Large intestine (tissue), 12 donors: ENCODE results near the gene PRMT9. TPM values are rescaled to one million over a fixed set of nuclear protein-coding genes. Genes with fewer than 3 reads are reported as not detected.

Experiments used
- DNase-seq, 2 donors: peaks; one replicate each; pipeline versions ENCODE4 v3.0.0 to v3.0.0-alpha.2; 2013
- H3K27ac ChIP-seq: one replicate; pipeline ENCODE4 v1.5.1; 2013; ENCODE audit warnings: low read length
- H3K27me3 ChIP-seq: 2 replicates; pipeline ENCODE4 v1.6.1; 2013; ENCODE audit warnings: low read length; ENCODE audit not compliant: control insufficient read depth, insufficient read depth
- H3K36me3 ChIP-seq: 2 replicates; pipeline ENCODE4 v1.6.1; 2013; ENCODE audit warnings: low read length; ENCODE audit not compliant: control insufficient read depth, insufficient read depth
- H3K4me1 ChIP-seq: one replicate; pipeline ENCODE4 v1.6.1; 2013; ENCODE audit warnings: low read length; ENCODE audit not compliant: control insufficient read depth, insufficient read depth
- H3K4me3 ChIP-seq: one replicate; pipeline ENCODE4 v1.5.1; 2013; ENCODE audit warnings: low read length
- H3K9me3 ChIP-seq: one replicate; pipeline ENCODE4 v1.6.1; 2013; ENCODE audit warnings: mild to moderate bottlenecking, low read depth, low read length, moderate library complexity; ENCODE audit not compliant: control insufficient read depth
- WGBS: methylation state at CpG from one replicate; pipeline ENCODE4 v1.1.5; 2013; ENCODE audit warnings: low lambda C conversion rate; ENCODE audit not compliant: insufficient coverage; 5-methylcytosine and 5-hydroxymethylcytosine counted together
- long read RNA-seq, 11 donors: transcript quantifications; one replicate each; lab custom pipeline, GENCODE V29; 2026
- polyA plus RNA-seq: library from polyadenylated mRNA; unstranded; fragments of 120-200 nt; gene quantifications from one replicate; pipeline ENCODE4 v1.2.1, GENCODE V29; 2013

The PRMT9 gene
- polyA plus RNA-seq: 12.1 TPM
- long read RNA-seq, donor 1, partial matches to known transcripts: 0 of 1 reads
- long read RNA-seq, donor 1, other reads (novel, unspliced or antisense): 0 of 1 reads
- long read RNA-seq, donor 2, partial matches to known transcripts: 0 of 2 reads
- long read RNA-seq, donor 2, other reads (novel, unspliced or antisense): 0 of 2 reads
- long read RNA-seq, donor 3, partial matches to known transcripts: 0 of 2 reads
- long read RNA-seq, donor 3, other reads (novel, unspliced or antisense): 0 of 2 reads
- long read RNA-seq, donor 4: 0 reads
- long read RNA-seq, donor 5: 0 reads
- long read RNA-seq, donor 6, partial matches to known transcripts: 0 of 3 reads
- long read RNA-seq, donor 6, other reads (novel, unspliced or antisense): 0 of 3 reads
- long read RNA-seq, donor 7, partial matches to known transcripts: 10 of 10 reads
- long read RNA-seq, donor 7, other reads (novel, unspliced or antisense): 0 of 10 reads
- long read RNA-seq, donor 8, partial matches to known transcripts: 12 of 15 reads
- long read RNA-seq, donor 8, other reads (novel, unspliced or antisense): 0 of 15 reads
- long read RNA-seq, donor 9, partial matches to known transcripts: 5 of 5 reads
- long read RNA-seq, donor 9, other reads (novel, unspliced or antisense): 0 of 5 reads
- long read RNA-seq, donor 10, partial matches to known transcripts: 0 of 2 reads
- long read RNA-seq, donor 10, other reads (novel, unspliced or antisense): 0 of 2 reads
- long read RNA-seq, donor 11, partial matches to known transcripts: 6 of 7 reads
- long read RNA-seq, donor 11, other reads (novel, unspliced or antisense): 0 of 7 reads

GRCh38 chr4:147683717-147684700 lies at the start of gene PRMT9:
Gene PRMT9, minus strand, starts transcription at chr4:147684163. Its CDS starts 176 bp downstream, at chr4:147683987.
- peak within 1 kb of the TSS; percentile 98 for H3K4me3 ChIP-seq
- H3K27me3 ChIP-seq: no peaks in the 10 kb centered on the region
- WGBS: no CpG with 5 or more reads among the region's 69 CpGs
- DNase-seq: peak; percentile 91 to 93
- peak within 1 kb of the TSS; percentile 90 for H3K27ac ChIP-seq
- H3K9me3 ChIP-seq: no peaks in the 10 kb centered on the region
- H3K4me1 ChIP-seq: peaks cover 7% of the 10 kb centered on the region
- peaks cover 2% of the 10 kb centered on the region for H3K36me3 ChIP-seq

GRCh38 chr4:147732518-147733235 lies 48.7 kb upstream of the PRMT9 start:
- peak; percentile 38 to 73 for DNase-seq
- Histone ChIP-seq H3K27me3 (peaks cover 7% of the 10 kb centered on the region), H3K36me3 (no peaks in the 10 kb centered on the region), H3K4me3 (peak overlapping the region; percentile 86), H3K9me3 (no peaks in the 10 kb centered on the region), H3K4me1 (peaks cover 18% of the 10 kb centered on the region), H3K27ac (peak overlapping the region; percentile 83)
- 0% methylated on average over 1 of the region's 38 CpGs for WGBS

GRCh38 chr4:147731580-147732517 lies 47.9 kb upstream of the PRMT9 start, which contains the start of gene ARHGAP10:
Gene ARHGAP10, plus strand, starts transcription at chr4:147732088. Its CDS starts 214 bp downstream, at chr4:147732302.
- WGBS: no CpG with 5 or more reads among the region's 106 CpGs
- Histone ChIP-seq H3K4me1 (peaks cover 18% of the 10 kb centered on the region), H3K4me3 (peak within 1 kb of the TSS; percentile 86), H3K27ac (peak within 1 kb of the TSS; percentile 83), H3K9me3 (no peaks in the 10 kb centered on the region), H3K36me3 (no peaks in the 10 kb centered on the region), H3K27me3 (peaks cover 10% of the 10 kb centered on the region)
- DNase-seq: peak; percentile 58 to 83

GRCh38 chr4:147730333-147730732 lies 46.4 kb upstream of the PRMT9 start:
- no peak for DNase-seq
- no peak overlapping the region for H3K4me3 ChIP-seq
- WGBS: 86% methylated on average over 1 of the region's 4 CpGs
- H3K9me3 ChIP-seq: no peaks in the 10 kb centered on the region
- peaks cover 11% of the 10 kb centered on the region for H3K4me1 ChIP-seq
- H3K27me3 ChIP-seq: peaks cover 10% of the 10 kb centered on the region
- H3K36me3 ChIP-seq: no peaks in the 10 kb centered on the region
- H3K27ac ChIP-seq: no peak overlapping the region

GRCh38 chr4:147727476-147728028 lies 43.6 kb upstream of the PRMT9 start:
- H3K4me1 ChIP-seq: peaks cover 16% of the 10 kb centered on the region
- peaks cover 5% of the 10 kb centered on the region for H3K27me3 ChIP-seq
- H3K4me3 ChIP-seq: no peak overlapping the region
- H3K27ac ChIP-seq: no peak overlapping the region
- H3K9me3 ChIP-seq: no peaks in the 10 kb centered on the region
- no CpG with 5 or more reads among the region's 2 CpGs for WGBS
- DNase-seq: no peak
- H3K36me3 ChIP-seq: no peaks in the 10 kb centered on the region

- DNase-seq: no peak
- WGBS: no CpG with 5 or more reads among the region's 4 CpGs
- peaks cover 3% of the 10 kb centered on the region for H3K27me3 ChIP-seq
- peaks cover 17% of the 10 kb centered on the region for H3K4me1 ChIP-seq
- H3K36me3 ChIP-seq: no peaks in the 10 kb centered on the region
- H3K27ac ChIP-seq: no peak overlapping the region
- H3K4me3 ChIP-seq: no peak overlapping the region
- no peaks in the 10 kb centered on the region for H3K9me3 ChIP-seq
Observed at GRCh38 chr4:147725673-147726072, 41.7 kb upstream of the PRMT9 start.

- H3K9me3 ChIP-seq: no peaks in the 10 kb centered on the region
- H3K36me3 ChIP-seq: no peaks in the 10 kb centered on the region
- H3K4me3 ChIP-seq: no peak overlapping the region
- H3K4me1 ChIP-seq: peaks cover 17% of the 10 kb centered on the region
- no peak overlapping the region for H3K27ac ChIP-seq
- WGBS: 73% methylated on average over 2 of the region's 13 CpGs
- peaks cover 3% of the 10 kb centered on the region for H3K27me3 ChIP-seq
- DNase-seq: peak in 1 of 2 donors; percentile 32
Observed at GRCh38 chr4:147724468-147725201, 40.7 kb upstream of the PRMT9 start.

GRCh38 chr4:147723326-147723725 lies 39.4 kb upstream of the PRMT9 start:
- WGBS: 80% methylated on average over 1 of the region's 5 CpGs
- peaks cover 3% of the 10 kb centered on the region for H3K27me3 ChIP-seq
- no peaks in the 10 kb centered on the region for H3K36me3 ChIP-seq
- no peaks in the 10 kb centered on the region for H3K9me3 ChIP-seq
- peak; percentile 87 to 94 for DNase-seq
- peak overlapping the region; percentile 87 for H3K27ac ChIP-seq
- H3K4me1 ChIP-seq: peaks cover 17% of the 10 kb centered on the region
- no peak overlapping the region for H3K4me3 ChIP-seq
